HG03432 (cell line): ENCODE data around the gene NEURL4.
"Not testable (repeated sequence)": the region's sequence is repeated elsewhere in the genome, so short reads cannot be mapped to it uniquely, and the experiment has no call there.

Source experiments
- ATAC-seq: cut with Tn5 transposase; IDR thresholded peaks from one replicate; pipeline ENCODE4 v1.9.1; 2021; ENCODE audit warnings: mild to moderate bottlenecking, moderate library complexity; ENCODE audit not compliant: unreplicated experiment

NEURL4 gene

GRCh38 chr17:7328840-7329373 lies at the start of gene NEURL4:
Gene NEURL4, minus strand, starts transcription at chr17:7329335. Its CDS starts 23 bp downstream, at chr17:7329312.
- ATAC-seq, result peak; percentile 16

GRCh38 chr17:7374353-7374752 lies 45.2 kb upstream of the NEURL4 start:
- ATAC-seq, result no peak

- no peak for ATAC-seq
Measured at GRCh38 chr17:7370853-7371252, 41.7 kb upstream of the NEURL4 start.

GRCh38 chr17:7369825-7370224 lies 40.7 kb upstream of the NEURL4 start:
- no peak for ATAC-seq

- not testable (repeated sequence) for ATAC-seq
Measured at GRCh38 chr17:7368599-7368994, 39.5 kb upstream of the NEURL4 start.

- ATAC-seq, result no peak
Measured at GRCh38 chr17:7367918-7368598, 38.9 kb upstream of the NEURL4 start.

- ATAC-seq, result no peak
Measured at GRCh38 chr17:7367083-7367482, 37.9 kb upstream of the NEURL4 start.

GRCh38 chr17:7365963-7366362 lies 36.8 kb upstream of the NEURL4 start:
- ATAC-seq, result not testable (repeated sequence)

- ATAC-seq, result no peak
Measured at GRCh38 chr17:7363311-7363710, 34.2 kb upstream of the NEURL4 start.

GRCh38 chr17:7361906-7362305 lies 32.8 kb upstream of the NEURL4 start:
- no peak for ATAC-seq

- ATAC-seq, result no peak
Measured at GRCh38 chr17:7357381-7357780, 28.2 kb upstream of the NEURL4 start.

GRCh38 chr17:7356756-7357155 lies 27.6 kb upstream of the NEURL4 start:
- no peak for ATAC-seq

GRCh38 chr17:7356072-7356549 lies 27.0 kb upstream of the NEURL4 start:
- no peak for ATAC-seq

GRCh38 chr17:7355573-7355972 lies 26.4 kb upstream of the NEURL4 start:
- ATAC-seq, result no peak

GRCh38 chr17:7355053-7355452 lies 25.9 kb upstream of the NEURL4 start, which contains the start of gene TMEM95:
Gene TMEM95, plus strand, starts transcription at chr17:7355156. Its CDS starts 49 bp downstream, at chr17:7355205.
- no peak for ATAC-seq

- ATAC-seq, result no peak
Measured at GRCh38 chr17:7354262-7354843, 25.2 kb upstream of the NEURL4 start.

- no peak for ATAC-seq
Measured at GRCh38 chr17:7352910-7353635, 23.9 kb upstream of the NEURL4 start.

- ATAC-seq, result no peak
Measured at GRCh38 chr17:7352503-7352889, 23.4 kb upstream of the NEURL4 start.

GRCh38 chr17:7351665-7352502 lies 22.7 kb upstream of the NEURL4 start, which contains the start of gene KCTD11:
Gene KCTD11, plus strand, starts transcription at chr17:7352162.
- ATAC-seq, result peak; percentile 73

GRCh38 chr17:7348478-7349242 lies 19.5 kb upstream of the NEURL4 start:
- ATAC-seq, result no peak
